ENCODE results near the gene HPSE2.

Gene HPSE2

GRCh38 chr10:98589691-98590090 is 646.0 kb downstream of the HPSE2 start:
- Histone ChIP-seq H3K36me3 (ENCODE audit: control insufficient read depth, insufficient read depth, low read length) (no peaks in the 10 kb centered on the region), H3K27ac (ENCODE audit: insufficient read depth, low read depth, low read length, poor library complexity, severe bottlenecking) (no peak overlapping the region), H3K9me3 (ENCODE audit: control insufficient read depth, low read length) (no peaks in the 10 kb centered on the region), H3K4me3 (ENCODE audit: insufficient read depth, low read depth, low read length) (no peak overlapping the region), H3K27me3 (ENCODE audit: control insufficient read depth, insufficient read depth, low read length, poor library complexity, severe bottlenecking) (no peaks in the 10 kb centered on the region), H3K4me1 (ENCODE audit: control insufficient read depth, insufficient read depth, low read length) (no peaks in the 10 kb centered on the region)
- WGBS, 2 experiments, result 100% methylated on average over 1 to 2 of the region's 2 CpGs

- Histone ChIP-seq H3K27me3 (ENCODE audit: control insufficient read depth, insufficient read depth, low read length, poor library complexity, severe bottlenecking) (no peaks in the 10 kb centered on the region), H3K36me3 (ENCODE audit: control insufficient read depth, insufficient read depth, low read length) (no peaks in the 10 kb centered on the region), H3K9me3 (ENCODE audit: control insufficient read depth, low read length) (no peaks in the 10 kb centered on the region), H3K4me3 (ENCODE audit: insufficient read depth, low read depth, low read length) (no peak overlapping the region), H3K4me1 (ENCODE audit: control insufficient read depth, insufficient read depth, low read length) (no peaks in the 10 kb centered on the region), H3K27ac (ENCODE audit: insufficient read depth, low read depth, low read length, poor library complexity, severe bottlenecking) (no peak overlapping the region)
- 91 to 94% methylated on average over 3 of the region's 3 CpGs for WGBS, 2 experiments
These were observed 646.6 kb downstream of the HPSE2 start for GRCh38 chr10:98589007-98589406.

- H3K36me3 ChIP-seq (ENCODE audit: control insufficient read depth, insufficient read depth, low read length), result no peaks in the 10 kb centered on the region
- H3K4me3 ChIP-seq (ENCODE audit: insufficient read depth, low read depth, low read length), result no peak overlapping the region
- H3K9me3 ChIP-seq (ENCODE audit: control insufficient read depth, low read length), result no peaks in the 10 kb centered on the region
- H3K27me3 ChIP-seq (ENCODE audit: control insufficient read depth, insufficient read depth, low read length, poor library complexity, severe bottlenecking), result no peaks in the 10 kb centered on the region
- WGBS, 2 experiments, result 92 to 93% methylated on average over 2 of the region's 2 CpGs
- no peak overlapping the region for H3K27ac ChIP-seq (ENCODE audit: insufficient read depth, low read depth, low read length, poor library complexity, severe bottlenecking)
- H3K4me1 ChIP-seq (ENCODE audit: control insufficient read depth, insufficient read depth, low read length), result no peaks in the 10 kb centered on the region
These were observed 648.4 kb downstream of the HPSE2 start for GRCh38 chr10:98587156-98587837.

- no peaks in the 10 kb centered on the region for H3K27me3 ChIP-seq (ENCODE audit: control insufficient read depth, insufficient read depth, low read length, poor library complexity, severe bottlenecking)
- no peak overlapping the region for H3K27ac ChIP-seq (ENCODE audit: insufficient read depth, low read depth, low read length, poor library complexity, severe bottlenecking)
- 89 to 92% methylated on average over 2 of the region's 2 CpGs for WGBS, 2 experiments
- no peaks in the 10 kb centered on the region for H3K4me1 ChIP-seq (ENCODE audit: control insufficient read depth, insufficient read depth, low read length)
- no peaks in the 10 kb centered on the region for H3K36me3 ChIP-seq (ENCODE audit: control insufficient read depth, insufficient read depth, low read length)
- no peak overlapping the region for H3K4me3 ChIP-seq (ENCODE audit: insufficient read depth, low read depth, low read length)
- H3K9me3 ChIP-seq (ENCODE audit: control insufficient read depth, low read length), result no peaks in the 10 kb centered on the region
These were observed 649.6 kb downstream of the HPSE2 start for GRCh38 chr10:98586096-98586495.

- no peak overlapping the region for H3K4me3 ChIP-seq (ENCODE audit: insufficient read depth, low read depth, low read length)
- H3K9me3 ChIP-seq (ENCODE audit: control insufficient read depth, low read length), result no peaks in the 10 kb centered on the region
- 48 to 77% methylated on average over 1 to 2 of the region's 2 CpGs for WGBS, 2 experiments
- no peaks in the 10 kb centered on the region for H3K27me3 ChIP-seq (ENCODE audit: control insufficient read depth, insufficient read depth, low read length, poor library complexity, severe bottlenecking)
- no peaks in the 10 kb centered on the region for H3K4me1 ChIP-seq (ENCODE audit: control insufficient read depth, insufficient read depth, low read length)
- H3K36me3 ChIP-seq (ENCODE audit: control insufficient read depth, insufficient read depth, low read length), result no peaks in the 10 kb centered on the region
- H3K27ac ChIP-seq (ENCODE audit: insufficient read depth, low read depth, low read length, poor library complexity, severe bottlenecking), result no peak overlapping the region
These were observed 653.3 kb downstream of the HPSE2 start for GRCh38 chr10:98582363-98582762.

GRCh38 chr10:98577578-98577977 is 658.1 kb downstream of the HPSE2 start:
- H3K27ac ChIP-seq (ENCODE audit: insufficient read depth, low read depth, low read length, poor library complexity, severe bottlenecking), result no peak overlapping the region
- H3K9me3 ChIP-seq (ENCODE audit: control insufficient read depth, low read length), result no peaks in the 10 kb centered on the region
- no peaks in the 10 kb centered on the region for H3K4me1 ChIP-seq (ENCODE audit: control insufficient read depth, insufficient read depth, low read length)
- no peak overlapping the region for H3K4me3 ChIP-seq (ENCODE audit: insufficient read depth, low read depth, low read length)
- no peaks in the 10 kb centered on the region for H3K36me3 ChIP-seq (ENCODE audit: control insufficient read depth, insufficient read depth, low read length)
- H3K27me3 ChIP-seq (ENCODE audit: control insufficient read depth, insufficient read depth, low read length, poor library complexity, severe bottlenecking), result no peaks in the 10 kb centered on the region

DNA sequence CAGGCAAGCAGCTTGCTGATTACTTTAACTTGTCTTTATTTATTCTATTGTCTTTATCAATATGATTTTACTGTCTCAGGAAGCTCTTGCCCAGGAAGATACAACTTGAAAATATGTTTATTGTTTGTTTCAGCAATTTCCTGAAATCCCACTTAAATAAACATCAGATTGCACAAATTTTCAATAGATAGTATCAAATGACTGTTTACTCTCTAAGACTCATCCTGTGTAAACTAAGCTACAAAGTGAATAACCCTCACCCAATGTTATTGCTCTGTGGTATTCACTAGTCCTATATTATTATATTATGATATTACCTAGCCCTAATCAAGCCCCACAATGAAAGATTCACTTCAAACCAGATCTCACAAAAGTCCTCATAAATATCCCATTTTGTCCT is 658.5 kb downstream of the HPSE2 start:
- Histone ChIP-seq H3K27me3 (ENCODE audit: control insufficient read depth, insufficient read depth, low read length, poor library complexity, severe bottlenecking) (no peaks in the 10 kb centered on the region), H3K36me3 (ENCODE audit: control insufficient read depth, insufficient read depth, low read length) (no peaks in the 10 kb centered on the region), H3K27ac (ENCODE audit: insufficient read depth, low read depth, low read length, poor library complexity, severe bottlenecking) (no peak overlapping the region), H3K4me1 (ENCODE audit: control insufficient read depth, insufficient read depth, low read length) (no peaks in the 10 kb centered on the region), H3K4me3 (ENCODE audit: insufficient read depth, low read depth, low read length) (no peak overlapping the region), H3K9me3 (ENCODE audit: control insufficient read depth, low read length) (no peaks in the 10 kb centered on the region)

DNA sequence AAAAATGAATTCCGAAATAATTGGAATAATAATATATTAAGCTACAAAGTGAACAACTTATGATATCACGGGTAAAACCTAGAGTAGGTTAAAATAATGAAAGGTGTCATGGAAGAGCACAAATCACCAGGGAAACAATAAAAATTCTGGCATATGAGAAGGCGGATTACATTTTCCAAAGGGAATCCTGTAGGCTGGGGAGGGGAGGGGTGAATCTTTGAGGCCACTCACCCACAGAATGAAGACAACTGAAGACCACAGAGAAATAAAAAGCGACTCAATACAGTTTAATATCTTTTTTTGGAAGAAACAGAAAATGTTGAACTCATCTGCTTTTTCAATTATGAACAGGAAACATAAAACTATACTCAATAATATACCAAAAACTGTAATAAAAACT is 659.6 kb downstream of the HPSE2 start:
- no peaks in the 10 kb centered on the region for H3K36me3 ChIP-seq (ENCODE audit: control insufficient read depth, insufficient read depth, low read length)
- WGBS, 2 experiments, result 95 to 98% methylated on average over 2 to 3 of the region's 4 CpGs

GRCh38 chr10:98572594-98572993 is 663.1 kb downstream of the HPSE2 start:
- no peaks in the 10 kb centered on the region for H3K9me3 ChIP-seq (ENCODE audit: control insufficient read depth, low read length)
- 70 to 73% methylated on average over 4 to 5 of the region's 5 CpGs for WGBS, 2 experiments
- H3K27me3 ChIP-seq (ENCODE audit: control insufficient read depth, insufficient read depth, low read length, poor library complexity, severe bottlenecking), result no peaks in the 10 kb centered on the region
- H3K4me1 ChIP-seq (ENCODE audit: control insufficient read depth, insufficient read depth, low read length), result peaks cover 2% of the 10 kb centered on the region
- H3K4me3 ChIP-seq (ENCODE audit: insufficient read depth, low read depth, low read length), result no peak overlapping the region
- no peaks in the 10 kb centered on the region for H3K36me3 ChIP-seq (ENCODE audit: control insufficient read depth, insufficient read depth, low read length)
- H3K27ac ChIP-seq (ENCODE audit: insufficient read depth, low read depth, low read length, poor library complexity, severe bottlenecking), result no peak overlapping the region

More for the DNA sequence above, 659.6 kb downstream of the HPSE2 start:
- no peak overlapping the region for H3K4me3 ChIP-seq (ENCODE audit: insufficient read depth, low read depth, low read length)
- H3K9me3 ChIP-seq (ENCODE audit: control insufficient read depth, low read length), result no peaks in the 10 kb centered on the region
- H3K27ac ChIP-seq (ENCODE audit: insufficient read depth, low read depth, low read length, poor library complexity, severe bottlenecking), result no peak overlapping the region
- no peaks in the 10 kb centered on the region for H3K4me1 ChIP-seq (ENCODE audit: control insufficient read depth, insufficient read depth, low read length)
- no peaks in the 10 kb centered on the region for H3K27me3 ChIP-seq (ENCODE audit: control insufficient read depth, insufficient read depth, low read length, poor library complexity, severe bottlenecking)

- WGBS, 2 experiments, result 97 to 99% methylated on average over 4 to 5 of the region's 5 CpGs
- H3K36me3 ChIP-seq (ENCODE audit: control insufficient read depth, insufficient read depth, low read length), result no peaks in the 10 kb centered on the region
- H3K9me3 ChIP-seq (ENCODE audit: control insufficient read depth, low read length), result no peaks in the 10 kb centered on the region
- H3K4me1 ChIP-seq (ENCODE audit: control insufficient read depth, insufficient read depth, low read length), result peaks cover 2% of the 10 kb centered on the region
- no peak overlapping the region for H3K27ac ChIP-seq (ENCODE audit: insufficient read depth, low read depth, low read length, poor library complexity, severe bottlenecking)
- no peak overlapping the region for H3K4me3 ChIP-seq (ENCODE audit: insufficient read depth, low read depth, low read length)
- no peaks in the 10 kb centered on the region for H3K27me3 ChIP-seq (ENCODE audit: control insufficient read depth, insufficient read depth, low read length, poor library complexity, severe bottlenecking)
These were observed 664.8 kb downstream of the HPSE2 start for GRCh38 chr10:98570834-98571233.

DNA sequence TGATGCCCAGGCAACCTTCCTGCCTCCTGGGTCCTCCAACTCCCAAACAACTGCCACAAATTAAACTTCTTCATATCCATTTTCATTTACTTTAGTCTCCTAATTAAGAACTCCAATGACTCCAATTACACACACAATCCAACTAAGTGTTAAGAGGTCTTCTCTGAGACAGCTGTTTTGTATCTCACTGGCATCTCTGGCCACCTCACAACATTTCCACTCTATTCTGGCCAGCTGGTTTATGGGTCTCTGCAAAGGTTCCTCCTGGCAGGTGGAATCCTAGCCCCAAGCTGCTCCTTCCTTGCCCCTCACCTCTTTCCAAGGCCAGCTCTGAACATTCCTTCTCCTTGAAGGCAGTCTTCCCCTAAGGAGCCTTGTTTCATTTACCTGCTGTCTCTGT is 665.8 kb downstream of the HPSE2 start:
- H3K4me1 ChIP-seq (ENCODE audit: control insufficient read depth, insufficient read depth, low read length), result peaks cover 2% of the 10 kb centered on the region
- H3K27me3 ChIP-seq (ENCODE audit: control insufficient read depth, insufficient read depth, low read length, poor library complexity, severe bottlenecking), result no peaks in the 10 kb centered on the region
- H3K4me3 ChIP-seq (ENCODE audit: insufficient read depth, low read depth, low read length), result no peak overlapping the region
- no peaks in the 10 kb centered on the region for H3K9me3 ChIP-seq (ENCODE audit: control insufficient read depth, low read length)
- no peaks in the 10 kb centered on the region for H3K36me3 ChIP-seq (ENCODE audit: control insufficient read depth, insufficient read depth, low read length)
- no peak overlapping the region for H3K27ac ChIP-seq (ENCODE audit: insufficient read depth, low read depth, low read length, poor library complexity, severe bottlenecking)

All from ectodermal cell (in vitro differentiated cells).